Measurements from ENCODE around the gene GPR157.
"Not testable (repeated sequence)": the region's sequence is repeated elsewhere in the genome, so short reads cannot be mapped to it uniquely, and the experiment has no call there.

Gene GPR157

DNA sequence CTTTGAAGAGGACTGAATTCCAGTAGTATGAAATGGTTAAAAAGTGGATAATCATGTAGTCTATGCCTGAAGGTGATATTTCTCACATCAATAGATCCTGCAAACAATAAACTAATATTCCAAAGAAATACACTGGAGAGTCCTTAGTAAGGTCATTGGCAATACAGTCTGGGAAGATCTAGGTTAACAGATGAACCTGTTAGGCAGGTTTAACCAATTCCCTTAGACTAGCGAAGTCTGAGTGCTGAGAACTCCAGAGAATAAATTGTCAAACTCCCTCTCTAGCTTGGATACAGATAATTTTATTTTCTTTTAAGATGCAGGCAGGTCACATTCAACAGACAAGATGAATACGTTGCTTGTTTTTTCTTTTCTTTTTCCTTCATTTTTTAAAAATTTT, 2.4 kb downstream of the GPR157 start:
- no peaks in the 10 kb centered on the region for H3K36me3 ChIP-seq (ENCODE audit: insufficient read depth, low read length)
- no peaks in the 10 kb centered on the region for H3K79me2 ChIP-seq (ENCODE audit: insufficient read depth, low read length)
- H3F3A ChIP-seq (ENCODE audit: low read depth), result 0 out of 2 replicates have a peak, but pooled peaks cover 6% of the 10 kb centered on the region
- peak overlapping the region; percentile 15 for H3K4me2 ChIP-seq (ENCODE audit: low read depth, low read length, poor library complexity, severe bottlenecking)
- H4K20me1 ChIP-seq (ENCODE audit: insufficient read depth, low read length, poor library complexity, severe bottlenecking), result no peaks in the 10 kb centered on the region
- H3K9ac ChIP-seq (ENCODE audit: low read depth, low read length, poor library complexity, severe bottlenecking), result no peak overlapping the region
- no peaks in the 10 kb centered on the region for H3K9me3 ChIP-seq (ENCODE audit: insufficient read depth, low read depth, low read length)
- no peaks in the 10 kb centered on the region for H3K27me3 ChIP-seq (ENCODE audit: insufficient read depth, low read length, poor library complexity, severe bottlenecking)
- peaks cover 28% of the 10 kb centered on the region for H3K4me1 ChIP-seq (ENCODE audit: insufficient read depth, low read length, poor library complexity, severe bottlenecking)
- H3K9me2 ChIP-seq (replicated peaks; ENCODE audit: low read depth, low read length), result no peaks in the 10 kb centered on the region
- no peak overlapping the region for H3K4me3 ChIP-seq (ENCODE audit: low read length, poor library complexity, severe bottlenecking)
- TF ChIP-seq, protein P1, sequence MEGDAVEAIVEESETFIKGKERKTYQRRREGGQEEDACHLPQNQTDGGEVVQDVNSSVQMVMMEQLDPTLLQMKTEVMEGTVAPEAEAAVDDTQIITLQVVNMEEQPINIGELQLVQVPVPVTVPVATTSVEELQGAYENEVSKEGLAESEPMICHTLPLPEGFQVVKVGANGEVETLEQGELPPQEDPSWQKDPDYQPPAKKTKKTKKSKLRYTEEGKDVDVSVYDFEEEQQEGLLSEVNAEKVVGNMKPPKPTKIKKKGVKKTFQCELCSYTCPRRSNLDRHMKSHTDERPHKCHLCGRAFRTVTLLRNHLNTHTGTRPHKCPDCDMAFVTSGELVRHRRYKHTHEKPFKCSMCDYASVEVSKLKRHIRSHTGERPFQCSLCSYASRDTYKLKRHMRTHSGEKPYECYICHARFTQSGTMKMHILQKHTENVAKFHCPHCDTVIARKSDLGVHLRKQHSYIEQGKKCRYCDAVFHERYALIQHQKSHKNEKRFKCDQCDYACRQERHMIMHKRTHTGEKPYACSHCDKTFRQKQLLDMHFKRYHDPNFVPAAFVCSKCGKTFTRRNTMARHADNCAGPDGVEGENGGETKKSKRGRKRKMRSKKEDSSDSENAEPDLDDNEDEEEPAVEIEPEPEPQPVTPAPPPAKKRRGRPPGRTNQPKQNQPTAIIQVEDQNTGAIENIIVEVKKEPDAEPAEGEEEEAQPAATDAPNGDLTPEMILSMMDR (conservative IDR thresholded peaks at IDR 0.05; ENCODE audit: low read length), result no peak
- no peak for TF ChIP-seq EZH2phosphoT487 (IDR thresholded peaks at IDR 0.05; ENCODE audit: borderline replicate concordance)
- H2AFZ ChIP-seq (ENCODE audit: low read length), result no peak overlapping the region

DNA sequence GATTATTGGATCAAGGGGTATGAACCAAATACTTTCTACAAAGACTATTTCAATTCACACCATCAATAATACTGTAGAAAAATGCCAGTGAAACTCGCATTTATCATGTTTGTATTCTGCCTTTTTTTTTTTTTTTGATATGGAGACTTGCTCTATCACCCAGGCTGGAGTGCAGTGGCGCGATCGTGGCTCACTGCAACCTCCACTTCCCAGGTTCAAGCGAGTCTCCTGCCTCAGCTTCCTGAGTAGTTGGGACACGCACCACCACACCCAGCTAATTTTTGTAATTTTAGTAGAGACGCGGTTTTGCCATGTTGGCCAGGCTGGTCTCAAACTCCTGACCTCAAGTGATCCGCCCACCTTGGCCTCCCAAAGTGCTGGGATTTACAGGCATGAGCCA, 3.1 kb downstream of the GPR157 start:
- H4K20me1 ChIP-seq (ENCODE audit: insufficient read depth, low read length, poor library complexity, severe bottlenecking); H3K9me2 ChIP-seq (replicated peaks; ENCODE audit: low read depth, low read length); H3F3A ChIP-seq (ENCODE audit: low read depth); H3K4me3 ChIP-seq (ENCODE audit: low read length, poor library complexity, severe bottlenecking); H3K9me3 ChIP-seq (ENCODE audit: insufficient read depth, low read depth, low read length); H3K36me3 ChIP-seq (ENCODE audit: insufficient read depth, low read length); H3K27me3 ChIP-seq (ENCODE audit: insufficient read depth, low read length, poor library complexity, severe bottlenecking); H3K79me2 ChIP-seq (ENCODE audit: insufficient read depth, low read length); H3K9ac ChIP-seq (ENCODE audit: low read depth, low read length, poor library complexity, severe bottlenecking): not testable (repeated sequence)
- peak overlapping the region; percentile 18; the same call in 1 of the 2 replicates for H2AFZ ChIP-seq (ENCODE audit: low read length)
- H3K4me2 ChIP-seq (ENCODE audit: low read depth, low read length, poor library complexity, severe bottlenecking), result peak overlapping the region; percentile 15
- peaks cover 29% of the 10 kb centered on the region for H3K4me1 ChIP-seq (ENCODE audit: insufficient read depth, low read length, poor library complexity, severe bottlenecking)

DNA sequence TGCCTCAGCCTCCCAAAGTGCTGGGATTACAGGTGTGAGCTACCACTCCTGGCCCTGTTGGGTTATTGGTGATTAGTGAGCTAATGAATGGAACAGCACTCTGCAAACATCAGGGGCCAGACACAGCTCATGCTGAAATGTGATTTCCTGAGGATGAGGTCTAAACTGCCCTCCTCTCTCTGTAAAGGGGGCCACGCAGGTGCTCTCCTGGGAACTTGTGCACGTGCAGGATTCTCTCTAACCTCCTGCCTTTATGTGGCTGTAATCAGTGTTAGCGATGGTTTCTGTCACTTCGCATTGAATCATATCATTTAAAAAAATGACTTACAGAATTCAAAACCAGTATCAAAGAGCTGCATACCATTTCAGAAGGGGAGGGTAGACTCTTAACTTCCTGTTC, 3.6 kb downstream of the GPR157 start:
- Histone ChIP-seq H3K9me3 (ENCODE audit: insufficient read depth, low read depth, low read length) (no peaks in the 10 kb centered on the region), H2AFZ (ENCODE audit: low read length) (peak overlapping the region; percentile 18; the same call in 1 of the 2 replicates), H3K4me3 (ENCODE audit: low read length, poor library complexity, severe bottlenecking) (no peak overlapping the region), H3K27me3 (ENCODE audit: insufficient read depth, low read length, poor library complexity, severe bottlenecking) (no peaks in the 10 kb centered on the region), H3K9me2 (replicated peaks; ENCODE audit: low read depth, low read length) (no peaks in the 10 kb centered on the region), H3F3A (ENCODE audit: low read depth) (0 out of 2 replicates have a peak, but pooled peaks cover 6% of the 10 kb centered on the region), H3K4me2 (ENCODE audit: low read depth, low read length, poor library complexity, severe bottlenecking) (peak overlapping the region; percentile 15), H3K9ac (ENCODE audit: low read depth, low read length, poor library complexity, severe bottlenecking) (no peak overlapping the region), H3K79me2 (ENCODE audit: insufficient read depth, low read length) (no peaks in the 10 kb centered on the region), H4K20me1 (ENCODE audit: insufficient read depth, low read length, poor library complexity, severe bottlenecking) (no peaks in the 10 kb centered on the region), H3K36me3 (ENCODE audit: insufficient read depth, low read length) (no peaks in the 10 kb centered on the region), H3K4me1 (ENCODE audit: insufficient read depth, low read length, poor library complexity, severe bottlenecking) (peaks cover 29% of the 10 kb centered on the region)
- TF ChIP-seq EZH2phosphoT487 (IDR thresholded peaks at IDR 0.05; ENCODE audit: borderline replicate concordance), result no peak
- TF ChIP-seq, protein P1 (conservative IDR thresholded peaks at IDR 0.05; ENCODE audit: low read length), result no peak

- H3F3A ChIP-seq (ENCODE audit: low read depth); H2AFZ ChIP-seq (ENCODE audit: low read length); H3K79me2 ChIP-seq (ENCODE audit: insufficient read depth, low read length); H3K36me3 ChIP-seq (ENCODE audit: insufficient read depth, low read length); H3K9ac ChIP-seq (ENCODE audit: low read depth, low read length, poor library complexity, severe bottlenecking); H3K4me3 ChIP-seq (ENCODE audit: low read length, poor library complexity, severe bottlenecking); H3K9me3 ChIP-seq (ENCODE audit: insufficient read depth, low read depth, low read length); H3K9me2 ChIP-seq (replicated peaks; ENCODE audit: low read depth, low read length); H3K27me3 ChIP-seq (ENCODE audit: insufficient read depth, low read length, poor library complexity, severe bottlenecking); H4K20me1 ChIP-seq (ENCODE audit: insufficient read depth, low read length, poor library complexity, severe bottlenecking); H3K4me2 ChIP-seq (ENCODE audit: low read depth, low read length, poor library complexity, severe bottlenecking): not testable (repeated sequence)
- peaks cover 24% of the 10 kb centered on the region for H3K4me1 ChIP-seq (ENCODE audit: insufficient read depth, low read length, poor library complexity, severe bottlenecking)
Measured at GRCh38 chr1:9124389-9124788, 4.5 kb downstream of the GPR157 start.

GRCh38 chr1:9123665-9124064, 5.2 kb downstream of the GPR157 start:
- H3K9me2 ChIP-seq (replicated peaks; ENCODE audit: low read depth, low read length); H3K79me2 ChIP-seq (ENCODE audit: insufficient read depth, low read length): not testable (repeated sequence)

More at GRCh38 chr1:9123665-9124064, 5.2 kb downstream of the GPR157 start:
- H4K20me1 ChIP-seq (ENCODE audit: insufficient read depth, low read length, poor library complexity, severe bottlenecking); H3K9ac ChIP-seq (ENCODE audit: low read depth, low read length, poor library complexity, severe bottlenecking); H3K9me3 ChIP-seq (ENCODE audit: insufficient read depth, low read depth, low read length); H3K27me3 ChIP-seq (ENCODE audit: insufficient read depth, low read length, poor library complexity, severe bottlenecking); H3K4me3 ChIP-seq (ENCODE audit: low read length, poor library complexity, severe bottlenecking); H2AFZ ChIP-seq (ENCODE audit: low read length); H3F3A ChIP-seq (ENCODE audit: low read depth); H3K36me3 ChIP-seq (ENCODE audit: insufficient read depth, low read length); H3K4me2 ChIP-seq (ENCODE audit: low read depth, low read length, poor library complexity, severe bottlenecking): not testable (repeated sequence)
- H3K4me1 ChIP-seq (ENCODE audit: insufficient read depth, low read length, poor library complexity, severe bottlenecking), result peaks cover 23% of the 10 kb centered on the region

Measured in Loucy (cell line).